Calu3 (cell line): ENCODE measurements around the gene SPRED1. TPM values are rescaled to one million over a fixed set of nuclear protein-coding genes. Genes with fewer than 3 reads are reported as not detected.

Experiments used
- BruUV-seq: library from RNA; stranded (reverse); fragments of 400-500 nt; replicated peaks from 2 replicates; lab custom pipeline; 2021; lab: Mats Ljungman, UMichigan
- CTCF ChIA-PET: fragments of 300-600 bp; sonication (Branson Sonifier 250); formaldehyde crosslinking; loops from one replicate; lab custom pipeline; 2022; ENCODE audit warnings: antibody characterized with exemption; lab: Charles Lee
- DNase-seq: peaks from one replicate; pipeline ENCODE4 v3.0.0; 2022
- H3K27ac Mint-ChIP-seq: one replicate; pipeline ENCODE4 v1.8.0; 2022; ENCODE audit warnings: mixed read lengths; ENCODE audit not compliant: unreplicated experiment
- H3K27me3 Mint-ChIP-seq: one replicate; pipeline ENCODE4 v1.8.0; 2022; ENCODE audit warnings: mixed read lengths; ENCODE audit not compliant: unreplicated experiment
- H3K36me3 Mint-ChIP-seq: one replicate; pipeline ENCODE4 v1.8.0; 2022; ENCODE audit warnings: mild to moderate bottlenecking, moderate library complexity, mixed read lengths; ENCODE audit not compliant: insufficient read depth, unreplicated experiment
- H3K4me1 Mint-ChIP-seq: one replicate; pipeline ENCODE4 v1.8.0; 2022; ENCODE audit warnings: mild to moderate bottlenecking, low read depth, mixed read lengths; ENCODE audit not compliant: unreplicated experiment
- H3K4me3 Mint-ChIP-seq: one replicate; pipeline ENCODE4 v1.8.0; 2022; ENCODE audit warnings: mild to moderate bottlenecking, low read depth, moderate library complexity, mixed read lengths; ENCODE audit not compliant: unreplicated experiment
- H3K9me3 Mint-ChIP-seq: one replicate; pipeline ENCODE4 v1.8.0; 2022; ENCODE audit warnings: low read depth, mixed read lengths; ENCODE audit not compliant: unreplicated experiment
- CTCF ChIP-seq: fragments of 200-600 bp; IDR thresholded peaks from one replicate; pipeline ENCODE4 v1.8.0; 2022; ENCODE audit warnings: antibody characterized with exemption; ENCODE audit not compliant: unreplicated experiment
- intact Hi-C: fragments of 100-400 bp; cut with micrococcal nuclease; formaldehyde crosslinking; loops from one replicate; pipeline ENCODE4 v1.10.0; 2022; ENCODE audit not compliant: unreplicated experiment
- total RNA-seq: library from RNA; stranded (reverse); gene quantifications from 2 replicates; pipeline ENCODE4 v1.2.3, GENCODE V29; 2022

Gene SPRED1
- total RNA-seq, 1 experiment from 2014 or later, result 16.1 TPM

DNA sequence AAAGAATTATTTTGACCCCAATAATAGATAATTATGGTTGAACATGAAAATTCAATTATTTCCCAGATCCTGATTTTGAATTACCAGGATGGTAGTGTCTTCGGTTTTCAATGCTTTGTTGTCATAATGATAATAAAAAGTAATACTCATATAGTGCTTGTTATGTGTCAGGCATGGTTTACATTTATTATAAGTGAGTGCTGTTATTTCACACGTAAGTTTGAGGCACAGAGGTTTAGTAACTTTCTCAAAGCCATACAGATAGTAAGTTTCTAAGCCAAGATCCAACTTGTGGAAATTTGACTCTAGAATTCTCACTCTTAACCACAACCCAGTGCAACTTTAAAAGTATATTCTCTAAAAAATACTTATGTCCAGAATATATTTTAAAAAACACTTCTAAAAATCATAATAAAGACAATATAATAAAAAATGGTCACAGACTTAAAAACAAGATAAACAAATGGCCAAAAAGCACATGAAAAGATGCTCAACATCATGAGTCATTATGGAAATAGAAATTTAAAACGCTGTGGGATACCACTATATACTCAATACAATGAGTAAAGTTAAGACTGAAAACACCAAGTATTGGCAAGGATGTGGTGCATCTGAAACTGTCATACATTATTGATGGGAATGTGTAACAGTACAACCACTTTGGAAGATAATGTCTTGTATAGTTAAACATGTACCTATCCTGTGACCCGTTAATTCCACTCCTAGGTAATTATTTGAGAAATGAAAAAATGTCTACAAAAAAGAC is 45.2 kb downstream of the SPRED1 start:
- CTCF ChIA-PET, result no interaction called here
- intact Hi-C loops, result no loop called here
- Mint-ChIP-seq H3K27ac (no peak overlapping the region), H3K36me3 (no peaks in the 10 kb centered on the region), H3K4me1 (no peaks in the 10 kb centered on the region), H3K27me3 (no peaks in the 10 kb centered on the region), H3K4me3 (no peak overlapping the region), H3K9me3 (no peaks in the 10 kb centered on the region)
- no TSS peak for BruUV-seq
- TF ChIP-seq CTCF, result no peak
- DNase-seq, result no peak

DNA sequence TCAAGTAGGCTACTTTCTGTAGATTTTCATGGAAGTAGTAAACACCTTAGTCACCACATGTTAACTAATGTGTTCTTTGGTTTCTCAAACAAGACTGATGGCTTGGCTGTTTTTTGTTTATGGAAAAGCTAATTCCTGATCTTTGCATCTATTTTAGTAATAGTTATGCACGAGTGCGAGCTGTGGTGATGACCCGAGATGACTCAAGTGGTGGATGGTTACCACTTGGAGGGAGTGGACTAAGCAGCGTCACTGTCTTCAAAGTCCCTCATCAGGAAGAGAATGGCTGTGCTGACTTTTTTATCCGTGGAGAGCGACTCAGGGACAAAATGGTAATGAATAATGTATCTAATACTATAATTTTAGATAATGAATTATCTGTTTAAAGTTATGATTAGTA is 46.6 kb downstream of the SPRED1 start:
- H3K9me3 Mint-ChIP-seq, result no peaks in the 10 kb centered on the region
- CTCF ChIA-PET, result no interaction called here
- no peak overlapping the region for H3K4me3 Mint-ChIP-seq
- no peaks in the 10 kb centered on the region for H3K27me3 Mint-ChIP-seq
- H3K4me1 Mint-ChIP-seq, result no peaks in the 10 kb centered on the region
- no TSS peak for BruUV-seq
- no peak overlapping the region for H3K27ac Mint-ChIP-seq
- no peak for DNase-seq
- no peaks in the 10 kb centered on the region for H3K36me3 Mint-ChIP-seq
- TF ChIP-seq CTCF, result no peak
- intact Hi-C loops, result no loop called here

- intact Hi-C loops, result no loop called here
- Mint-ChIP-seq H3K27me3 (no peaks in the 10 kb centered on the region), H3K4me3 (no peak overlapping the region), H3K36me3 (no peaks in the 10 kb centered on the region), H3K27ac (no peak overlapping the region), H3K9me3 (no peaks in the 10 kb centered on the region), H3K4me1 (no peaks in the 10 kb centered on the region)
- no peak for DNase-seq
- CTCF ChIA-PET, result no interaction called here
- no peak for TF ChIP-seq CTCF
- no TSS peak for BruUV-seq
Observed at GRCh38 chr15:38300395-38300794, 47.8 kb downstream of the SPRED1 start.

GRCh38 chr15:38304481-38304880 is 51.8 kb downstream of the SPRED1 start:
- DNase-seq, result no peak
- Mint-ChIP-seq H3K27me3 (no peaks in the 10 kb centered on the region), H3K4me3 (no peak overlapping the region), H3K36me3 (no peaks in the 10 kb centered on the region), H3K4me1 (no peaks in the 10 kb centered on the region), H3K27ac (no peak overlapping the region), H3K9me3 (no peaks in the 10 kb centered on the region)
- CTCF ChIA-PET, result no interaction called here
- BruUV-seq, result no TSS peak
- no peak for TF ChIP-seq CTCF
- intact Hi-C loops, result no loop called here
